ENCODE data around the gene DNAH14.

DNA sequence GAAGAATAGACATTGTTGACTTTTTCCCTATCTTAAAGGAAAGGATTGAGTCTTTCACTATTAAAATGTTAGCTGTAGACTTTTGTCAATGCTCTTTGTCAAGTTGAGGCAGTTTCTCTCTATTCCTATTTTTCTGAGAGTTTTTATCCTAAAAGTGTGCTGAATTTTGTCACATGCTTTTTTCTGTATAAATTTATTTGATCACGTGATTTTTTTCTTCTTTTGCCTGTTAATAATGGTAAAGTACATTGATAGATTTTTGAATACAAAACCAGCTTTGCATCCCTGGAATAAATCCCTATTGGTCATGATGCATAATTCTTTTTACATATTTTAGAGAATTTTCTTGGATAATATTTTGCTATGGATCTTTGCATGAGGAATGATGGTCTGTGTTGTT is 60.1 kb downstream of the DNAH14 start:
- TF ChIP-seq POLR2A (IDR thresholded peaks at IDR 0.05; ENCODE audit: low read depth, low read length), result no peak
- no peak for TF ChIP-seq EZH2 (IDR thresholded peaks at IDR 0.05; ENCODE audit: borderline replicate concordance, low read depth, low read length, severe bottlenecking)
- TF ChIP-seq JUN (IDR thresholded peaks at IDR 0.05; ENCODE audit: borderline replicate concordance, insufficient read depth, insufficient read length, low read depth), result no peak
- TF ChIP-seq POLR2AphosphoS5 (IDR thresholded peaks at IDR 0.05; ENCODE audit: insufficient read depth, low read depth, low read length), result no peak

All from endothelial cell of umbilical vein (primary cell).